SK-N-SH (cell line): ENCODE measurements around the gene ANTKMT. TPM values are rescaled to one million over a fixed set of nuclear protein-coding genes. Genes with fewer than 3 reads are reported as not detected.
A peak's percentile ranks its signal among the peaks of the same experiment; 100 is the strongest.

Experiments
- CTCF ChIA-PET: fragments of 300-600, 350-600 bp; formaldehyde crosslinking; extraction: SDS; loops from one replicate; lab custom pipeline; 2021; lab: Yijun Ruan, JAX
- POLR2A ChIA-PET: fragments of 350-600 bp; sonication (Branson Sonifier 250); formaldehyde crosslinking; extraction: SDS; loops from one replicate; lab custom pipeline; 2020; ENCODE audit warnings: antibody characterized with exemption, inconsistent platforms; lab: Yijun Ruan, JAX
- DNase-seq: peaks from one replicate; pipeline ENCODE4 v3.0.0; 2012
- H2AFZ ChIP-seq: fragments of 200-600 bp; sonication (generic); 2 replicates; pipeline ENCODE4 v1.8.1; 2016; ENCODE audit warnings: antibody characterized with exemption, mild to moderate bottlenecking, low read depth
- H3F3A ChIP-seq: fragments of 200-600 bp; sonication (generic); replicated peaks from 2 replicates; pipeline ENCODE3; 2016; ENCODE audit warnings: antibody characterized with exemption, mild to moderate bottlenecking; ENCODE audit not compliant: insufficient read depth
- H3K27ac ChIP-seq, 2 experiments: fragments of 200-500 bp in 1 of 2; fragments of 200-600 bp in 1 of 2; sonication (Bioruptor generic) in 1 of 2; sonication (generic), shearing (Covaris generic) in 1 of 2; 2 replicates each; pipeline versions ENCODE4 v1.5.1 to v1.6.1; 2014 to 2016; ENCODE audit warnings: low read depth in 2 of 2, inconsistent platforms in 1 of 2, low read length in 1 of 2, mild to moderate bottlenecking in 1 of 2, mixed read lengths in 1 of 2
- H3K27me3 ChIP-seq: fragments of 200-600 bp; sonication (generic), shearing (Covaris generic); 2 replicates; pipeline ENCODE4 v1.6.1; 2016; ENCODE audit warnings: mixed run types; ENCODE audit not compliant: insufficient read depth
- H3K36me3 ChIP-seq, 2 experiments: fragments of 200-500 bp in 1 of 2; fragments of 200-600 bp in 1 of 2; sonication (Bioruptor generic) in 1 of 2; sonication (generic) in 1 of 2; replicated peaks in 1 of 2; 2 replicates each; pipeline versions ENCODE3 to v1.5.1; 2014 to 2016; ENCODE audit warnings: low read length in 1 of 2, mild to moderate bottlenecking in 1 of 2; ENCODE audit not compliant: insufficient read depth in 2 of 2, control insufficient read depth in 1 of 2
- H3K4me1 ChIP-seq, 2 experiments: fragments of 200-500 bp in 1 of 2; fragments of 200-600 bp in 1 of 2; sonication (Bioruptor generic) in 1 of 2; sonication (generic), shearing (Covaris generic) in 1 of 2; 2 replicates each; pipeline versions ENCODE4 v1.5.1 to v1.6.1; 2014 to 2016; ENCODE audit warnings: low read depth in 1 of 2, low read length in 1 of 2, mixed run types in 1 of 2; ENCODE audit not compliant: insufficient read depth in 2 of 2, control insufficient read depth in 1 of 2
- H3K4me2 ChIP-seq: fragments of 200-600 bp; sonication (generic), shearing (Covaris generic); 2 replicates; pipeline ENCODE4 v1.6.1; 2017; ENCODE audit warnings: mixed run types
- H3K4me3 ChIP-seq, 2 experiments: fragments of 200-500 bp in 1 of 2; fragments of 200-600 bp in 1 of 2; sonication (Bioruptor generic) in 1 of 2; sonication (generic), shearing (Covaris generic) in 1 of 2; 2 replicates each; pipeline versions ENCODE4 v1.5.1 to v1.8.1; 2014 to 2016; ENCODE audit warnings: low read depth in 2 of 2, inconsistent platforms in 1 of 2, low read length in 1 of 2, mild to moderate bottlenecking in 1 of 2, mixed read lengths in 1 of 2, moderate library complexity in 1 of 2
- H3K79me2 ChIP-seq: fragments of 200-600 bp; sonication (generic); 2 replicates; pipeline ENCODE4 v1.8.1; 2017; ENCODE audit warnings: mild to moderate bottlenecking; ENCODE audit not compliant: insufficient read depth
- H3K9ac ChIP-seq: fragments of 200-600 bp; sonication (generic); 2 replicates; pipeline ENCODE4 v1.6.1; 2017; ENCODE audit warnings: mixed run types
- H3K9me2 ChIP-seq: fragments of 200-600 bp; sonication (generic); 2 replicates; pipeline ENCODE4 v1.6.1; 2017; ENCODE audit warnings: mixed run types
- H3K9me3 ChIP-seq: fragments of 200-600 bp; sonication (generic); 2 replicates; pipeline ENCODE4 v1.6.1; 2017; ENCODE audit warnings: mixed run types, mild to moderate bottlenecking, moderate library complexity
- H4K20me1 ChIP-seq: fragments of 200-600 bp; sonication (generic); 2 replicates; pipeline ENCODE4 v1.6.1; 2017; ENCODE audit warnings: mild to moderate bottlenecking, mixed run types; ENCODE audit not compliant: insufficient read depth
- CHD2 ChIP-seq: fragments of 150-350 bp; IDR thresholded peaks from 2 replicates; pipeline ENCODE4 v1.6.1; 2018; ENCODE audit warnings: low read length; ENCODE audit not compliant: partially characterized antibody
- ELF1 ChIP-seq: IDR thresholded peaks from 2 replicates; pipeline ENCODE4 v1.4.0; 2012
- EZH2phosphoT487 ChIP-seq: fragments of 200-600 bp; sonication (generic); IDR thresholded peaks from 2 replicates; pipeline ENCODE4 v1.6.1; 2017; ENCODE audit warnings: low read depth, mixed run types, mild to moderate bottlenecking, antibody characterized with exemption, moderate library complexity, borderline replicate concordance
- GABPA ChIP-seq: IDR thresholded peaks from 2 replicates; pipeline ENCODE4 v1.4.0; 2012; ENCODE audit warnings: low read depth, mild to moderate bottlenecking
- MEF2A ChIP-seq: IDR thresholded peaks from 2 replicates; pipeline ENCODE4 v1.4.0; 2012; ENCODE audit warnings: low read depth, borderline replicate concordance
- MXI1 ChIP-seq: IDR thresholded peaks from 2 replicates; pipeline ENCODE4 v1.6.1; 2012; ENCODE audit warnings: mild to moderate bottlenecking, low read depth, low read length, improper control_type of control experiment
- NFIC ChIP-seq: IDR thresholded peaks from 2 replicates; pipeline ENCODE4 v1.4.0; 2012; ENCODE audit warnings: borderline replicate concordance
- PBX3 ChIP-seq: IDR thresholded peaks from 2 replicates; pipeline ENCODE4; 2012
- RAD21 ChIP-seq: IDR thresholded peaks from 2 replicates; pipeline ENCODE4 v1.6.1; 2012; ENCODE audit warnings: mild to moderate bottlenecking, low read length
- RFX5 ChIP-seq: IDR thresholded peaks from 2 replicates; pipeline ENCODE4 v1.6.1; 2012; ENCODE audit warnings: mild to moderate bottlenecking, improper control_type of control experiment, low read length
- SIN3A ChIP-seq: IDR thresholded peaks from 2 replicates; pipeline ENCODE4 v1.6.1; 2012; ENCODE audit warnings: low read depth, mild to moderate bottlenecking, low read length, moderate library complexity, borderline replicate concordance
- SMC3 ChIP-seq: IDR thresholded peaks from 2 replicates; pipeline ENCODE4 v1.6.1; 2012; ENCODE audit warnings: low read depth, low read length, improper control_type of control experiment
- TAF1 ChIP-seq: IDR thresholded peaks from 2 replicates; pipeline ENCODE4 v1.6.1; 2012; ENCODE audit warnings: low read depth, mild to moderate bottlenecking, low read length, moderate library complexity, borderline replicate concordance
- TCF12 ChIP-seq: IDR thresholded peaks from 2 replicates; pipeline ENCODE4 v1.4.0; 2012
- WGBS: methylation state at CpG from one replicate; pipeline ENCODE4 v1.1.6; 2017; ENCODE audit warnings: low lambda C conversion rate; 5-methylcytosine and 5-hydroxymethylcytosine counted together
- polyA plus RNA-seq, 3 experiments: library from polyadenylated mRNA; depleted of rRNA; stranded (reverse); fragments of >200 nt; gene quantifications; 2 replicates each; pipeline ENCODE4 v1.2.3, GENCODE V29; 2012

ANTKMT gene
- polyA plus RNA-seq, 1 of the 3 experiments (the other 2 are of a cell fraction): 57.4 TPM

GRCh38 chr16:684071-684794 is 36.7 kb upstream of the ANTKMT start, which contains the start of gene JMJD8 (continued):
- TF ChIP-seq PBX3 (peak; percentile 1), EZH2phosphoT487 (no peak), MEF2A (no peak), RAD21 (no peak), GABPA (peak; percentile 94), TCF12 (peak; percentile 16; the same call in 1 of the 2 replicates), TAF1 (peak; percentile 74), CHD2 (peak; percentile 64), ELF1 (peak; percentile 88), RFX5 (no peak), SMC3 (no peak), MXI1 (peak; percentile 84; the same call in 1 of the 2 replicates), SIN3A (peak; percentile 87; the same call in 1 of the 2 replicates), NFIC (no peak)

GRCh38 chr16:684961-685696 is 35.8 kb upstream of the ANTKMT start:
- POLR2A ChIA-PET: interaction anchor here (0.6 to 1.2 kb wide), 3 partner anchors 9 to 254 kb away, joined by 3 to 5 read pairs (median 4); no protein-coding TSS in a partner anchor
- peak overlapping the region in 1 of 2 experiments; percentile 82; a peak in 2 of 4 replicates for H3K27ac ChIP-seq
- peaks cover 13 to 59% of the 10 kb centered on the region in 2 experiments; a peak in 3 of 4 replicates for H3K4me1 ChIP-seq
- no peak for DNase-seq
- H3K9ac ChIP-seq: no peak overlapping the region
- CTCF ChIA-PET: interaction anchor here (0.6 to 5.9 kb wide), 12 partner anchors 13 to 323 kb away, joined by 3 to 38 read pairs (median 4); partner anchors contain the start of genes ANTKMT, METTL26 and RHOT2
- no peak overlapping the region for H2AFZ ChIP-seq
- WGBS: 89% methylated on average over 33 of the region's 61 CpGs
- TF ChIP-seq MEF2A: no peak
- no peaks in the 10 kb centered on the region for H3K9me2 ChIP-seq
- H3K4me3 ChIP-seq: peak overlapping the region in 1 of 2 experiments; percentile 68; a peak in 1 of 4 replicates
- no peaks in the 10 kb centered on the region for H3K27me3 ChIP-seq
- peaks cover 23% of the 10 kb centered on the region for H4K20me1 ChIP-seq
- H3K4me2 ChIP-seq: peak overlapping the region; percentile 89; the same call in 1 of the 2 replicates
- H3K36me3 ChIP-seq: peaks cover 13 to 39% of the 10 kb centered on the region in 2 experiments
- no peaks in the 10 kb centered on the region for H3K9me3 ChIP-seq
- H3K79me2 ChIP-seq: peaks cover 45% of the 10 kb centered on the region
- peaks cover 10% of the 10 kb centered on the region for H3F3A ChIP-seq
